Testis (tissue), 3 donors: ENCODE results near the gene HSD17B3. TPM values are rescaled to one million over a fixed set of nuclear protein-coding genes. Genes with fewer than 3 reads are reported as not detected.

Experiments
- DNase-seq: peaks from one replicate; pipeline ENCODE4 v3.0.0-alpha.2; 2019
- H3K27ac ChIP-seq, 2 donors: fragments of 200-600 bp; sonication (generic); one replicate each; pipeline ENCODE4 v1.5.1; 2019
- H3K27me3 ChIP-seq: fragments of 200-600 bp; sonication (generic); one replicate; pipeline ENCODE4 v1.5.1; 2019
- H3K36me3 ChIP-seq: fragments of 200-600 bp; sonication (generic); one replicate; pipeline ENCODE4 v1.5.1; 2017; ENCODE audit warnings: low read depth; ENCODE audit errors: missing control alignments
- H3K4me1 ChIP-seq: fragments of 200-600 bp; sonication (generic); one replicate; pipeline ENCODE4 v1.5.1; 2019
- H3K4me3 ChIP-seq, 2 donors: fragments of 200-600 bp; sonication (generic); one replicate each; pipeline ENCODE4 v1.5.1; 2017 to 2019
- H3K9me3 ChIP-seq: fragments of 200-600 bp; sonication (generic); one replicate; pipeline ENCODE4 v1.5.1; 2017
- POLR2A ChIP-seq: fragments of 450-650 bp; IDR thresholded peaks from one replicate; pipeline ENCODE4 v1.6.1; 2017; ENCODE audit warnings: antibody characterized with exemption, mild to moderate bottlenecking, moderate library complexity
- WGBS, 2 donors: methylation state at CpG; one replicate each; pipeline ENCODE4 v1.1.5; 2018; 5-methylcytosine and 5-hydroxymethylcytosine counted together
- intact Hi-C: fragments of 100-400 bp; cut with DNase I; formaldehyde crosslinking; loops from one replicate; pipeline ENCODE4 v1.15.1; 2023; ENCODE audit warnings: low total_unique reads
- polyA plus RNA-seq: library from polyadenylated mRNA; stranded (reverse); fragments of 350-450 nt; fragmentation: Illumina TruSeq; extraction: RNeasy Lipid Tissue Mini Kit (QIAGEN cat#74804); gene quantifications from one replicate; pipeline ENCODE4 v1.2.3, GENCODE V29; 2014; ENCODE audit warnings: low read depth, low replicate concordance; ENCODE audit not compliant: insufficient read depth
- total RNA-seq, 2 donors: library from RNA; depleted of rRNA; stranded (reverse); fragments of >200 nt; gene quantifications; one replicate each; pipeline ENCODE4 v1.2.3, GENCODE V29; 2016
- TF ChIP-seq, protein P1 (sequence below), 3 experiments: fragments of 450-650 bp in 2 of 3; fragments of 200-600 bp in 1 of 3; sonication (generic) in 1 of 3; IDR thresholded peaks; one replicate each; pipeline ENCODE4 v1.5.1; 2016 to 2019; ENCODE audit warnings: antibody characterized with exemption in 3 of 3, mild to moderate bottlenecking in 2 of 3, moderate library complexity in 1 of 3

HSD17B3 gene
- total and polyA plus RNA-seq, 3 donors from 2014 or later = 103 to 159 (median 104) TPM

DNA sequence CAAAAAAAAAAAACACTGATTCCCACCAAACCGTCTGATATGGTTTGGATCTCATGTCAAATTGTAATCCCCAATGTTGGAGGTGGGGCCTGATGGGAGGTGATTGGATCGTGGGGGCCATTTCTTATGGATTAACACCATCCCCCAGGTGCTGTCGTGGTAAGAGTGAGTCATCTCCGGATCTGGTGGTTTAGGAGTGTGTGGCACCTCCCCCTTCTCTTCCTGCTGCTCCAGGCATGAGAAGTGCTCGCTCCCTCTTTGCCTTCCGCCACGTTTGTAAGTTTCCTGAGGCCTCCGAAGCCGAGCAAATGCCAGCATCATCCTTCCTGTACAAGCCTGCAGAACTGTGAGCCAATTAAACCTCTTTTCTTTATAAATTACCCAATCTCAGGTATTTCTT lies 45.2 kb downstream of the HSD17B3 start:
- H3K27me3 ChIP-seq = no peaks in the 10 kb centered on the region
- TF ChIP-seq, protein P1, sequence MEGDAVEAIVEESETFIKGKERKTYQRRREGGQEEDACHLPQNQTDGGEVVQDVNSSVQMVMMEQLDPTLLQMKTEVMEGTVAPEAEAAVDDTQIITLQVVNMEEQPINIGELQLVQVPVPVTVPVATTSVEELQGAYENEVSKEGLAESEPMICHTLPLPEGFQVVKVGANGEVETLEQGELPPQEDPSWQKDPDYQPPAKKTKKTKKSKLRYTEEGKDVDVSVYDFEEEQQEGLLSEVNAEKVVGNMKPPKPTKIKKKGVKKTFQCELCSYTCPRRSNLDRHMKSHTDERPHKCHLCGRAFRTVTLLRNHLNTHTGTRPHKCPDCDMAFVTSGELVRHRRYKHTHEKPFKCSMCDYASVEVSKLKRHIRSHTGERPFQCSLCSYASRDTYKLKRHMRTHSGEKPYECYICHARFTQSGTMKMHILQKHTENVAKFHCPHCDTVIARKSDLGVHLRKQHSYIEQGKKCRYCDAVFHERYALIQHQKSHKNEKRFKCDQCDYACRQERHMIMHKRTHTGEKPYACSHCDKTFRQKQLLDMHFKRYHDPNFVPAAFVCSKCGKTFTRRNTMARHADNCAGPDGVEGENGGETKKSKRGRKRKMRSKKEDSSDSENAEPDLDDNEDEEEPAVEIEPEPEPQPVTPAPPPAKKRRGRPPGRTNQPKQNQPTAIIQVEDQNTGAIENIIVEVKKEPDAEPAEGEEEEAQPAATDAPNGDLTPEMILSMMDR (IDR thresholded peaks at IDR 0.05) = no peak
- TF ChIP-seq POLR2A = no peak
- H3K36me3 ChIP-seq = no peaks in the 10 kb centered on the region
- no peaks in the 10 kb centered on the region for H3K9me3 ChIP-seq
- intact Hi-C loops = no loop called here
- WGBS, 2 donors = 65 to 76% methylated on average over 9 of the region's 9 CpGs
- H3K4me3 ChIP-seq = no peak overlapping the region
- no peak for DNase-seq
- no peak overlapping the region for H3K27ac ChIP-seq
- peaks cover 15% of the 10 kb centered on the region for H3K4me1 ChIP-seq

DNA sequence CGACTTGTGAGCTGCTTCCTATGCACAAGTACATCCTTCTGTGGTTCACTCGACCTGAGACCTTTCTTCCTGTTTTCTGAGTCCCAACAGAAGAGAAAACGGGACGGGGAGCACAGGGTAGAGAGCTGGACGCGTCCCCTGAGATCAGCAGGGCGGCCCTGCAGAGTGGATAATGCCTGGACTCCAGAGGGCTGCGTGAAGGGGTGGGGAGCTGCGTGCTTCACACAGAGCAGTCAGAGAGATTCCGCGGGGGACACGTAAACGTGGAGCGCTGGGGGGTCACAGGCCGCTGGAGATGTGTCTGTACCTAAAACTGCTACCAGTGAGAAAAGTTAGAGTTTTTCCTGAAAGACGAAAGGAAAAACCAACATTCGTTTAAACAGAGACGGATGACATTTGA lies 46.3 kb downstream of the HSD17B3 start:
- Histone ChIP-seq H3K9me3 (no peaks in the 10 kb centered on the region), H3K36me3 (no peaks in the 10 kb centered on the region), H3K4me3 (no peak overlapping the region), H3K27ac (peak overlapping the region in 1 of 2 donors; percentile 24), H3K4me1 (peaks cover 8% of the 10 kb centered on the region), H3K27me3 (no peaks in the 10 kb centered on the region)
- TF ChIP-seq, protein P1 (IDR thresholded peaks at IDR 0.05) = no peak
- TF ChIP-seq POLR2A = no peak
- DNase-seq = no peak
- intact Hi-C loops = no loop called here
- WGBS, 2 donors = 67 to 83% methylated on average over 18 of the region's 18 CpGs

DNA sequence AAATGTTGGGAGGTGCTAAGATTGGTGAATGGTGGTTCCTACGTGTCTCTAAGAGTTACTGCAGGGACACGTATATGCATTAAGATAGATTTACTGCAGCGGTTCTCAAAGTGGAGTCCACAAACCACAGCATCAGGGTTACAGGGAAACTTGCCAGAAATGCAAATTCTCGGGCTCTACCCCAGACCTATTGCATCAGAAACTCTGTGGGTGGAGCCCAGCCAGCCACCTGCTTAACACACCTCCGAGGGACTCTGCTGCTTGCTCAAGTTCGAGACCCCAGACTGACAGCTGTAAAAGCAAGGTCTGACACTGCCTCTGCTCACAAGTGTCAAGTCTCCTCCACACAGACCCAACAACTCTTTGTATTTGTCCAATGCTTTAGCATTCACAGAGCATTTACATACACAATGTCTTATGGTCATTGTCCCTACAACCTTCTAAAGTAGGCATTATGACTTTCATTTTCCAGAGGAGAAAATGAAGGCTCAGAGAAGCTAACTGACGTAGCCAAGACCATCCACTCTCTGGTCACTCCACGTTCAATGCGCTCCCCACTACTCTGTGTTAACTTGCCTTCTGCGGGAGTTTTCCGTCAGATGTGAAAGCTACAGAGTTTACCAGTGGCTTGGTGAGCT lies 48.8 kb downstream of the HSD17B3 start:
- intact Hi-C loops = no loop called here
- H3K27ac ChIP-seq = peak overlapping the region; percentile 25 to 53
- DNase-seq = no peak
- H3K4me3 ChIP-seq = no peak overlapping the region
- no peaks in the 10 kb centered on the region for H3K27me3 ChIP-seq
- peaks cover 5% of the 10 kb centered on the region for H3K4me1 ChIP-seq
- no peaks in the 10 kb centered on the region for H3K36me3 ChIP-seq
- WGBS, 2 donors = 66 to 67% methylated on average over 11 of the region's 11 CpGs
- TF ChIP-seq POLR2A = no peak
- TF ChIP-seq, protein P1 (IDR thresholded peaks at IDR 0.05) = no peak
- H3K9me3 ChIP-seq = no peaks in the 10 kb centered on the region

DNA sequence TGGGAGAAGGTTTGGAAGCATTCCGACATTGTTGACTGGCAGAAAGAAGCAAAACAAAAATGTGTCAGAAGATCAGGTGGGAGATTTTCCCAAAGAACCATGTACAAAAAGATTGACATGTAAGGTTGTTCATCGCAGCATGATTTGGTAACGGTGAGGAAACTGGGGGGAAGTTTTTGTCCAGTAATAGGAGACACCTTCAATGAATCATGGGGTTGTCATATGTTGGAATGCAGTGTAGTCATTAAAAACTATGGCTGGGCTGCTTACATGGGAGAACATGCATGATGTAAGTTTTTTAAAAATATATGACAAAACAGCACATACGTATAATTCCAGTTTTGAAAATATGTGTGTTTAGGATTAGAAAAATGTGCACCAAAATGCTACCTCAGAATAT lies 50.5 kb downstream of the HSD17B3 start:
- Histone ChIP-seq H3K27me3 (no peaks in the 10 kb centered on the region), H3K9me3 (no peaks in the 10 kb centered on the region), H3K4me1 (peaks cover 15% of the 10 kb centered on the region), H3K4me3 (no peak overlapping the region), H3K27ac (peak overlapping the region in 1 of 2 donors; percentile 24), H3K36me3 (no peaks in the 10 kb centered on the region)
- 97% methylated on average over 4 of the region's 4 CpGs for WGBS, 2 donors
- no peak for DNase-seq
- no peak for TF ChIP-seq POLR2A
- TF ChIP-seq, protein P1 (IDR thresholded peaks at IDR 0.05) = no peak
- intact Hi-C loops = no loop called here

DNA sequence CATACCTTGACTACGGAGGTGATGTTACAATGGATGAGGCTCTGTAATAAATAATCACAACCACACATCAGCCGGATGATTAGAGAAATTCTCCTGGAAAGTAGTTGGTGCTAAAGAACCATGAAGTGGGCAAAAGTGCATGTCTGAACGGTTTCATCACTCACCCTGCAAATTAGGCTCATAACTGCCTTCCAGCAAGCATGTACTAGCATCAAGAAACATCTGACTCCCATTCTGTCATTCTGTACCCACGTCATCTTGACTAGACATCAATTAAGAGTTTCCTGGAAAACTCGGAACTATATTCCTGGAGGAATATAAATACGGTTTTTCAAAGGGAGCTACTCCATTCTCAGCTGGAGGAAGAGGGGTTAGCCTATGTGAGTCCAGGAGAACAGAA lies 52.2 kb downstream of the HSD17B3 start:
- intact Hi-C loops = no loop called here
- Histone ChIP-seq H3K36me3 (no peaks in the 10 kb centered on the region), H3K27ac (no peak overlapping the region), H3K9me3 (no peaks in the 10 kb centered on the region), H3K4me1 (peaks cover 30% of the 10 kb centered on the region), H3K27me3 (no peaks in the 10 kb centered on the region), H3K4me3 (no peak overlapping the region)
- no peak for DNase-seq
- TF ChIP-seq, protein P1 (IDR thresholded peaks at IDR 0.05) = no peak
- no peak for TF ChIP-seq POLR2A
- 86 to 87% methylated on average over 6 of the region's 6 CpGs for WGBS, 2 donors
